ENCODE data around the gene JAKMIP1. TPM values are rescaled to one million over a fixed set of nuclear protein-coding genes. Genes with fewer than 3 reads are reported as not detected.

The JAKMIP1 gene
- total RNA-seq, 1 experiment from 2014 or later, result not detected

DNA sequence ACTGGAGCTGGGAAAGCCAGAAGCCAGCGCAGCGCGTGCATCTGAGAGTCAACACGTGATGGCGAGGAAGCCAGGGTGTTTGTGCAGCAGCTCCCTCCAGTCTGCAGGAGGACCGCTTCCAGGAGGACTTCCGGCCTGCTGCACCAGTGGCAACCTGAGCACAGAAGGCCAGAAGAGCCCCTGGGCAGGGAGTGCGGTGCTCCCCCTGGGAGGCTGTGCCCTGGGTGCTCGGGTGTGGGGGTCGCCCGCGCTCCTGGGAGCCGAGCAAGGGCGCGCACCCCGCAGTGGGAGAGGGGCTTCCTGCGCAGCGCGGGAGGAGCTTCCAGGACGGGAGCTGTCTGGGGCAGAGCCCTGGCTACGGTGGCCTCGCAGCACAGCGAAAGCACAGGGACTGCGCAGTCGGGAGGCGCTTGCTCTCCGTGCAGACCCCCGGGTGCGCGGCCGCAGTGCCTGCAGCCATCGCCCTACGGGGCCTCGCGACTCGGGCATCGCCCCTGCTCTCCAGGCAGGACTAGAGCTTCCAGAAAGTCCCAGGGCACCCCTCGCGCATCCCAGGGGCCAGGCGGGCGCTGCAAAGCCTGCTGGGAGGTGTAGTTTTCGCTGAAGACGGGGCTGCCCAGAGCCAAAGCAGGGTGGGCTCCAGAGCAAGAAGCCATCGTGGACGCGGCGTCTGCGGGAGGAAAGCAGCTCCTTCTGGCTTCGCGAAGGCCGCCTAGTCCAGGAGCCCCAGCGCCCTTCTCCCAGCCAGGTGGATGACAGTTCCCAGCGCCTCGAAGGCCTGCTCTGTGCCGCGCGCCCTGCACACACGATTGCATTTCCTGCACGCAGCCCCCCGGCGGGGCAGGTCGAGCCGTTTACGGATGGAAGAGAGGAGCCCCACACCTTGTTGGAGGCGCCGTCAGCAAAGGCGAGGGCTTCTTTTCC lies 45.2 kb upstream of the JAKMIP1 start:
- TF ChIP-seq, protein P1, sequence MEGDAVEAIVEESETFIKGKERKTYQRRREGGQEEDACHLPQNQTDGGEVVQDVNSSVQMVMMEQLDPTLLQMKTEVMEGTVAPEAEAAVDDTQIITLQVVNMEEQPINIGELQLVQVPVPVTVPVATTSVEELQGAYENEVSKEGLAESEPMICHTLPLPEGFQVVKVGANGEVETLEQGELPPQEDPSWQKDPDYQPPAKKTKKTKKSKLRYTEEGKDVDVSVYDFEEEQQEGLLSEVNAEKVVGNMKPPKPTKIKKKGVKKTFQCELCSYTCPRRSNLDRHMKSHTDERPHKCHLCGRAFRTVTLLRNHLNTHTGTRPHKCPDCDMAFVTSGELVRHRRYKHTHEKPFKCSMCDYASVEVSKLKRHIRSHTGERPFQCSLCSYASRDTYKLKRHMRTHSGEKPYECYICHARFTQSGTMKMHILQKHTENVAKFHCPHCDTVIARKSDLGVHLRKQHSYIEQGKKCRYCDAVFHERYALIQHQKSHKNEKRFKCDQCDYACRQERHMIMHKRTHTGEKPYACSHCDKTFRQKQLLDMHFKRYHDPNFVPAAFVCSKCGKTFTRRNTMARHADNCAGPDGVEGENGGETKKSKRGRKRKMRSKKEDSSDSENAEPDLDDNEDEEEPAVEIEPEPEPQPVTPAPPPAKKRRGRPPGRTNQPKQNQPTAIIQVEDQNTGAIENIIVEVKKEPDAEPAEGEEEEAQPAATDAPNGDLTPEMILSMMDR (IDR thresholded peaks at IDR 0.05; ENCODE audit: insufficient read depth in 1 of 2, low read depth in 1 of 2, low read length in 1 of 2, severe bottlenecking in 1 of 2, unreplicated experiment in 1 of 2), result no peak
- H3K9me3 ChIP-seq, result 0 out of 2 replicates have a peak, but pooled peaks cover 5% of the 10 kb centered on the region
- intact Hi-C loops (cut with micrococcal nuclease; ENCODE audit: unreplicated experiment), result no loop called here
- H3K27me3 ChIP-seq (replicated peaks; ENCODE audit: control insufficient read depth, insufficient read depth, low read length), result no peaks in the 10 kb centered on the region
- BruUV-seq (replicated peaks), result no TSS peak
- Mint-ChIP-seq H3K9me3 (ENCODE audit: unreplicated experiment) (peaks cover 12% of the 10 kb centered on the region), H3K4me1 (ENCODE audit: low read depth, unreplicated experiment) (no peaks in the 10 kb centered on the region), H3K27ac (ENCODE audit: unreplicated experiment) (no peak overlapping the region), H3K36me3 (ENCODE audit: insufficient read depth, unreplicated experiment) (no peaks in the 10 kb centered on the region), H3K4me3 (ENCODE audit: unreplicated experiment) (no peak overlapping the region), H3K27me3 (ENCODE audit: insufficient read depth, unreplicated experiment) (peaks cover 10% of the 10 kb centered on the region)
- DNase-seq, result no peak
- ChIA-PET CTCF (no interaction called here), POLR2A (no interaction called here)
- no peaks in the 10 kb centered on the region for H3K36me3 ChIP-seq (ENCODE audit: control insufficient read depth, insufficient read depth, low read length)
- no peak overlapping the region for H3K4me3 ChIP-seq (ENCODE audit: low read depth, low read length)
- H3K4me1 ChIP-seq, result no peaks in the 10 kb centered on the region

DNA sequence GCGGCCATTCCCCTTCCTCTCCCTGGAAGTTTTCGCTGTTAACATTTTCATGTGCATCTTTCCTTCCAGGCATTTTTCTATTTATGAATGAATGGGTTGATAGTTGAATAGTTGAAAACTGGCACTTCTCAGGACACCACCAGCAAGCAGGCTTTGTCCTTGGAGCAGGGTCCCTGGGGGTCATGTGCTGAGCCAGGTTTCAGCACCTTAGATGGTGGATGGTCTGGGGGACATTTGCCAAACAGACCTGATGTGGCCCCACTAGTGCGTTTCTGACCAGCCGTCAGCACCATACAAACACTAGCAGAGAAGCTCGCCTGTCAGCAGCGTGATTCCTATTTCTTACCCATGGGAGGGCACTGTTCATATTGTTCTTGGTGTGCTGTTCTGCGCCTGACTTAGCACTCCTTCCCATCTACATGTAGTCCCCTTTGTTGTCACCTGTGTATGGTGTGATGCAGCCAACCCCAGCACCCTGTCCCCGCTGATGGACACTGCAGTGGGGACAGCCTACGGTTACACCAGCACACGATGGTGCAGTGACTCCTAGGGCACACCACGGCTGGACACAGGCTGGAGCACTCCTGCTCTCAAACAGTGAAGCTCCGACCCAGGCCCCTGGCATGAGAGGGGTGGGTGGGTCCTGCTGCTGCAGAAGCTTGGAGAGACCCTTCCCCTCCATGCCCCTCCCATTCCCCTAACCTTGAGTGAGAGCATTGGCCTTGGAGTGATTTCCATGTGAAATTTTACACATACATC lies 42.1 kb upstream of the JAKMIP1 start:
- Histone ChIP-seq H3K4me3 (ENCODE audit: low read depth, low read length) (no peak overlapping the region), H3K36me3 (ENCODE audit: control insufficient read depth, insufficient read depth, low read length) (no peaks in the 10 kb centered on the region), H3K27me3 (replicated peaks; ENCODE audit: control insufficient read depth, insufficient read depth, low read length) (no peaks in the 10 kb centered on the region), H3K9me3 (0 out of 2 replicates have a peak, but pooled peaks cover 5% of the 10 kb centered on the region), H3K4me1 (no peaks in the 10 kb centered on the region)
- ChIA-PET CTCF (no interaction called here), POLR2A (no interaction called here)
- H3K4me3 Mint-ChIP-seq (ENCODE audit: unreplicated experiment), result no peak overlapping the region
- peaks cover 12% of the 10 kb centered on the region for H3K9me3 Mint-ChIP-seq (ENCODE audit: unreplicated experiment)
- TF ChIP-seq, protein P1 (IDR thresholded peaks at IDR 0.05; ENCODE audit: insufficient read depth in 1 of 2, low read depth in 1 of 2, low read length in 1 of 2, severe bottlenecking in 1 of 2, unreplicated experiment in 1 of 2), result no peak
- BruUV-seq (replicated peaks), result no TSS peak
- peaks cover 8% of the 10 kb centered on the region for H3K27me3 Mint-ChIP-seq (ENCODE audit: insufficient read depth, unreplicated experiment)
- no peak for DNase-seq
- intact Hi-C loops (cut with micrococcal nuclease; ENCODE audit: unreplicated experiment), result no loop called here
- no peak overlapping the region for H3K27ac Mint-ChIP-seq (ENCODE audit: unreplicated experiment)
- H3K4me1 Mint-ChIP-seq (ENCODE audit: low read depth, unreplicated experiment), result no peaks in the 10 kb centered on the region
- H3K36me3 Mint-ChIP-seq (ENCODE audit: insufficient read depth, unreplicated experiment), result no peaks in the 10 kb centered on the region

DNA sequence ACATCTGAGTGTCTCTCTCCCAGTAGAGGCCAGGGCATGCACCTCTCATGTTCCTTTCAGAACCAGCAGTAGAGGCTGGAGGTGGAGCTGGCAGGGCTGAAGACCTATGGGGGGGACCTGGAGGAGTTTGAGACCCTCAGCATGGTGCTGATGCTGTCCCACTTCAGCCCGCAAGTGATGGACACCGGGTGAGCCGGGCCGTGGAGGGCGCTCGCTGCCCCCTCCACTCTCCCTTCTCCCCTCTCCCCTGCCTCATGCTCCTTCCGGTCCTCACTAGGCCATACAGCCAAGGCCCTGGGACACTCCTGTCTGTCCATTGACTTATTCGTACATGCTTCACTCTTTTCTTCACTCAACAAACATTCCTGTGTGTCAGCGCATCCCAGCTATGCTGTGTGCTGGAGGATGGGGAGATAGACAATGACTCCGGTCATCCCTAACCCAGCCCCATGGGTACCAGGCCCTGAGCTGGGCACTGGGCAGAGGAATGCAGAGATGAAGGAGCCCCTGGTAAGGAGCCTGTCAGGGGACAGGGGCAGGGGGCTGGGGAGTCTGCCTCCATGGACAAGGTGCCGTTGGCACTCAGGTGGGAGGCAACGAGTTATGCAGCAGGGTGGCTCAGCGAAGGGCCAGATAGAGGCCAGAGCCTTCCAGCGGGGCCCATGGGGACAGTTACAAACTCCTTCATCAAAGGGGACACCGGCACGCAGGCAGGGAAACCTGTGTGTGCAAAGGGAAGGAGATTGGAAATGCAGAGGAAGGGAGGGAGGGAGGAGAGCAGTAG lies 40.9 kb upstream of the JAKMIP1 start:
- intact Hi-C loops (cut with micrococcal nuclease; ENCODE audit: unreplicated experiment), result no loop called here
- no peak overlapping the region for H3K4me3 Mint-ChIP-seq (ENCODE audit: unreplicated experiment)
- H3K4me1 Mint-ChIP-seq (ENCODE audit: low read depth, unreplicated experiment), result no peaks in the 10 kb centered on the region
- no peak overlapping the region for H3K27ac Mint-ChIP-seq (ENCODE audit: unreplicated experiment)
- peaks cover 12% of the 10 kb centered on the region for H3K9me3 Mint-ChIP-seq (ENCODE audit: unreplicated experiment)
- Histone ChIP-seq H3K27me3 (replicated peaks; ENCODE audit: control insufficient read depth, insufficient read depth, low read length) (no peaks in the 10 kb centered on the region), H3K36me3 (ENCODE audit: control insufficient read depth, insufficient read depth, low read length) (no peaks in the 10 kb centered on the region), H3K9me3 (0 out of 2 replicates have a peak, but pooled peaks cover 5% of the 10 kb centered on the region), H3K4me3 (ENCODE audit: low read depth, low read length) (no peak overlapping the region), H3K4me1 (no peaks in the 10 kb centered on the region)
- H3K27me3 Mint-ChIP-seq (ENCODE audit: insufficient read depth, unreplicated experiment), result peaks cover 9% of the 10 kb centered on the region
- ChIA-PET CTCF (no interaction called here), POLR2A (no interaction called here)
- TF ChIP-seq, protein P1 (IDR thresholded peaks at IDR 0.05; ENCODE audit: insufficient read depth in 1 of 2, low read depth in 1 of 2, low read length in 1 of 2, severe bottlenecking in 1 of 2, unreplicated experiment in 1 of 2), result no peak
- no peaks in the 10 kb centered on the region for H3K36me3 Mint-ChIP-seq (ENCODE audit: insufficient read depth, unreplicated experiment)
- DNase-seq, result no peak
- no TSS peak for BruUV-seq (replicated peaks)
